Glutamatergic neuron (in vitro differentiated cells): Measurements from ENCODE around the gene BRWD1. TPM values are rescaled to one million over a fixed set of nuclear protein-coding genes. Genes with fewer than 3 reads are reported as not detected.
A peak's percentile ranks its signal among the peaks of the same experiment; 100 is the strongest.

Experiments
- DNase-seq: peaks from one replicate; pipeline ENCODE4 v3.0.0; 2022
- H3K27ac Mint-ChIP-seq: one replicate; pipeline ENCODE4 v1.8.0; 2020; ENCODE audit warnings: mild to moderate bottlenecking, mixed read lengths, inconsistent platforms; ENCODE audit not compliant: unreplicated experiment
- H3K27me3 Mint-ChIP-seq: one replicate; pipeline ENCODE4 v1.8.0; 2020; ENCODE audit warnings: mild to moderate bottlenecking, moderate library complexity, mixed read lengths, inconsistent platforms; ENCODE audit not compliant: unreplicated experiment
- H3K36me3 Mint-ChIP-seq: one replicate; pipeline ENCODE4 v1.8.0; 2020; ENCODE audit warnings: mild to moderate bottlenecking, mixed read lengths, inconsistent platforms; ENCODE audit not compliant: unreplicated experiment
- H3K4me1 Mint-ChIP-seq: one replicate; pipeline ENCODE4 v1.8.0; 2020; ENCODE audit warnings: mild to moderate bottlenecking, low read depth, mixed read lengths, inconsistent platforms; ENCODE audit not compliant: unreplicated experiment
- H3K4me3 Mint-ChIP-seq: one replicate; pipeline ENCODE4 v1.8.0; 2020; ENCODE audit warnings: mild to moderate bottlenecking, mixed read lengths, inconsistent platforms; ENCODE audit not compliant: unreplicated experiment
- H3K9me3 Mint-ChIP-seq: one replicate; pipeline ENCODE4 v1.8.0; 2020; ENCODE audit warnings: mild to moderate bottlenecking, moderate library complexity, mixed read lengths, inconsistent platforms; ENCODE audit not compliant: unreplicated experiment
- long read RNA-seq: library from polyadenylated mRNA; unstranded; transcript quantifications from one replicate; pipeline ENCODE4 v2.0.0, GENCODE V29; 2020; ENCODE audit not compliant: unreplicated experiment
- total RNA-seq: library from RNA; stranded (reverse); fragmentation: NEBNext Ultra II Directional; extraction: Animal tissue kit (Norgen Biotek cat#: 25700); gene quantifications from one replicate; pipeline ENCODE4 v1.2.1, GENCODE V29; 2021; ENCODE audit not compliant: unreplicated experiment
- TF ChIP-seq, protein P1 (sequence below): fragments of 200-600 bp; sonication (generic); IDR thresholded peaks from one replicate; pipeline ENCODE4 v1.5.0; 2021; ENCODE audit not compliant: partially characterized antibody, unreplicated experiment

BRWD1 gene
- total RNA-seq: 64.6 TPM
- long read RNA-seq, transcript BRWD1-202 (5 exons, 2,495 nt): major isoform, 12 of 19 reads
- long read RNA-seq, partial matches to known transcripts: 5 of 19 reads
- long read RNA-seq, other reads (novel, unspliced or antisense): 2 of 19 reads

DNA sequence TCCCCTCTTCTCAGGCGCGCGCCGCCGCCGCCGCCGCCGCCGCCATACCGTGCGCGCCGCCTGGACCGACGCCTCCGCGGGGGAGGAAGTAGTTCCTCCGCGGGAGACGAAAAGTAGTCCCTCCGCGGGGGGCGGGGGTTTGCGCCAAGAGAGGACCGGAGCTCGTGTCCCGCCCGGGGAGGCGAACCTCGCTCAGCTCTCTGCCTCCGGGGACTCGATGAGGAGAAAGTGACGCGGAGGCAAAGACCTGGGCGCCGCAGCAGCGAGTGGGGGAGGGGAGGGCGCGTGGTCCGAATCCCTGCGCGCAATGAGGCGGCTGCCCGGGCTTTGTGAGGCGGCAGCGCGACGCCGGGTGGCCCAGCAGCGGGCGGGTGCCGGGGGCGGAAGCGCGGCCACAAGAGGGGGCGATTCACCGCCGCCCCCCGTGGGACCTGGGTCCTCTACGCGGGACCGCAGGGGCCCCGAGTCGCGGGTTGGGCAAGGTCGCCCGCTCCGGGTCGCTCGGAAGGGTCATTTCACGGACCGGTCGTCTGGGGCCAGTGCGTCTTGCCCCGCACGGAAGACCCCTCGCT lies at the start of gene BRWD1:
Gene BRWD1, minus strand, starts transcription at position 62 of the 572 bp plus-strand sequence. CDS start 141 bp downstream, outside the sequence.
- TF ChIP-seq, protein P1, sequence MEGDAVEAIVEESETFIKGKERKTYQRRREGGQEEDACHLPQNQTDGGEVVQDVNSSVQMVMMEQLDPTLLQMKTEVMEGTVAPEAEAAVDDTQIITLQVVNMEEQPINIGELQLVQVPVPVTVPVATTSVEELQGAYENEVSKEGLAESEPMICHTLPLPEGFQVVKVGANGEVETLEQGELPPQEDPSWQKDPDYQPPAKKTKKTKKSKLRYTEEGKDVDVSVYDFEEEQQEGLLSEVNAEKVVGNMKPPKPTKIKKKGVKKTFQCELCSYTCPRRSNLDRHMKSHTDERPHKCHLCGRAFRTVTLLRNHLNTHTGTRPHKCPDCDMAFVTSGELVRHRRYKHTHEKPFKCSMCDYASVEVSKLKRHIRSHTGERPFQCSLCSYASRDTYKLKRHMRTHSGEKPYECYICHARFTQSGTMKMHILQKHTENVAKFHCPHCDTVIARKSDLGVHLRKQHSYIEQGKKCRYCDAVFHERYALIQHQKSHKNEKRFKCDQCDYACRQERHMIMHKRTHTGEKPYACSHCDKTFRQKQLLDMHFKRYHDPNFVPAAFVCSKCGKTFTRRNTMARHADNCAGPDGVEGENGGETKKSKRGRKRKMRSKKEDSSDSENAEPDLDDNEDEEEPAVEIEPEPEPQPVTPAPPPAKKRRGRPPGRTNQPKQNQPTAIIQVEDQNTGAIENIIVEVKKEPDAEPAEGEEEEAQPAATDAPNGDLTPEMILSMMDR: peak; percentile 32
- peaks cover 11% of the 10 kb centered on the region for H3K4me1 Mint-ChIP-seq
- no peaks in the 10 kb centered on the region for H3K36me3 Mint-ChIP-seq
- peak; percentile 89 for DNase-seq
- peaks cover 8% of the 10 kb centered on the region for H3K27me3 Mint-ChIP-seq
- H3K4me3 Mint-ChIP-seq: peak within 1 kb of the TSS; percentile 92
- H3K27ac Mint-ChIP-seq: peak within 1 kb of the TSS; percentile 95
- peaks cover 12% of the 10 kb centered on the region for H3K9me3 Mint-ChIP-seq

DNA sequence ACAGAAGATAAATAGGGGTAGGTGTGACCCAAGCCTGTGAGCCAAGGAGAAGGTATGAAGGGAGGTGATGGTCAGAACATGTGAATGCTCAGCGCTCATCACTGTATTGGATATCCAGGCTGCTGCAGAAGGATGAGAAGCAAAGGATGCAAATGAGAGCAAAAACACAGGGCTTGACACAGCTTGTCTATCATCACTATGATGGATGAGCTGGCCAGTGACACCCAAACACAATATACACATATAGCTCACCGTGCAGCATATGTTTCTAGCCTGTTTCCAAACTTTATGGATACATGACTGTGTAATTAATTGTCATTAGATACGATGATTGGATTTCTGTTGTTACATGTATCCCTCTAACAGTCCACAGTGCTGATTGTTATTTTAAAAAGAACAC lies 49.3 kb upstream of the BRWD1 start:
- peaks cover 2% of the 10 kb centered on the region for H3K4me1 Mint-ChIP-seq
- H3K27ac Mint-ChIP-seq: no peak overlapping the region
- no peaks in the 10 kb centered on the region for H3K36me3 Mint-ChIP-seq
- TF ChIP-seq, protein P1: no peak
- H3K4me3 Mint-ChIP-seq: no peak overlapping the region
- no peak for DNase-seq
- H3K27me3 Mint-ChIP-seq: peaks cover 1% of the 10 kb centered on the region
- H3K9me3 Mint-ChIP-seq: no peaks in the 10 kb centered on the region

DNA sequence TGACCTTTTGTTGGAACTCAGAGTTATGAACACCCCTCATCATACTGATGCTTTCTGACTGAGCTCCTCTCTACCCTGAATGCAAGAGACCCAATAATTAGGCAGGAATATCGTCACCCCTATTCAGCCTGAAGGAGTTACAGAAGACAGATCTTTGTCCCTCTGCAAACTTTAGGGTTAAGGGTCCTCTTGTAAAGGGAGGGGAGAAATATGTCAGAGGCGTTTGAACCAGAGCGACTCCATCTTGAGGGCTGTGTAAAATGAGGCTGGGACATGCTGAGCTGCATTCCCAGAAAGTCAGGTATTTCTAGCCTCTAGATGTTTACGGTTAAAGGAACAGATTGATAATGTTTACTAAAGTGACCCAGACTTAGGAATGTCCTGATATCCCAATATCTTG lies 46.0 kb upstream of the BRWD1 start:
- no peak for DNase-seq
- Mint-ChIP-seq H3K27ac (no peak overlapping the region), H3K27me3 (peaks cover 1% of the 10 kb centered on the region), H3K9me3 (peaks cover 3% of the 10 kb centered on the region), H3K4me3 (no peak overlapping the region), H3K36me3 (no peaks in the 10 kb centered on the region), H3K4me1 (peaks cover 2% of the 10 kb centered on the region)
- TF ChIP-seq, protein P1: no peak

DNA sequence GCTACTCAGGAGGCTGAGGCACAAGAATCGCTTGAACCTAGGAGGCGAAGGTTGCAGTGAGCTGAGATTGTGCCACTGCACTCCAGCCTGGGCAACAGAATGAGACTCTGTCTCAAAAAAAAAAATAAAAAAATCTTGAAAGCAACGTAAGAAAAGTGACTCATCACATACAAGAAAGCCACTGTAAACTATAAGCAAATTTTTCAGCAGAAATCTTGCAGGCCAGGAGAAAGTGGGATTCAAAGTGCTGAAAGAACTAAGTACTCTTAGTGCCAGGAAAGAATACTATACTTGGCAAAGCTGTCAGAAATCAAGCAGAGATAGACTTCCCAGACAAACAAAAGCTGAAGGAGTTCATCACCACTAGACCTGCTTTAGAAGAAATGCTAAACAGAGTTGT lies 39.9 kb upstream of the BRWD1 start:
- Mint-ChIP-seq H3K9me3 (peaks cover 3% of the 10 kb centered on the region), H3K4me1 (peaks cover 1% of the 10 kb centered on the region), H3K4me3 (no peak overlapping the region), H3K36me3 (no peaks in the 10 kb centered on the region), H3K27me3 (peaks cover 1% of the 10 kb centered on the region), H3K27ac (no peak overlapping the region)
- no peak for DNase-seq
- TF ChIP-seq, protein P1: no peak

DNA sequence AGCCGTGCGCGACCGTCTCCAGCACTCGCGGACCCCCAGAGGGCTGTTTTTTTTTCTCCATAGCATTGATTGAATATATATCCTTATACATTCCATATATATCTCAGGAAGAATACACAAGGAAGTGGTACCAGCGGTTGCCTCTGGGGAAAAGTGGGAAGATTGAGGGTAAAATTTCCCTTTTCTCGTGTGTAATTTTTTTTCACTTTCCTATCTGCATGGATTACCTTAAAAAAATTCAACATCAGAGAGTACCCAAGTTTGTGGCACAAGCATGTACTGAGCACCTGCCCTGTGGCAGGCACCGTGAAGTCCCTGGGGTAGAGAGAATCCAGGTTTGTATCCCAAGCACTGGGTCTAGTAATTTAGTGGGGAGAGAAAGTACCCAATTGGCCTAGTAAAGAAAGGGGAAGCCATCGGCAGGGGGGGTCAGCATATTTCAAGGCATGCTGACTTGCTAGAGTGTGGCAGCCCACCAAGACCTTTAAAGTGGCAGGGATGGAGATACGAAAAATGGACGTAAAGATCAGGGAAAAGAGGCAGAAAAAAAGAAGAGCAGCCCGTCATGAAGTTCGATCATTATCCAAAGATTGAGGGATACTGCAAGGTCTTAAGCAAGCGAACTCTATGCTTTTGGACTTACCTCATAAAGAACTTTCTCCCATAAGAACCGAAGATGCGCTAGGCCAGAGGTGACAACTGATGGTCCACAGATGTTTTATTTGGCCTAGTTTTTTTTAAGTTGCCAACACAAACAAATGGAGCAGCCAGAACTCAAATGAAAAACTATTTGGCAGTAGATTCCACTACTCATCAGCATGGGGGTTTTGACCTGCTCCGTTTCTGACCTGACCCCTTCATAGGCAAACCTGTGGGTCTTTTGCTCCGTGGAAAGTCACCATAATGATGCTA lies 36.9 kb upstream of the BRWD1 start:
- Mint-ChIP-seq H3K4me3 (peak overlapping the region; percentile 96), H3K4me1 (peaks cover 11% of the 10 kb centered on the region), H3K27me3 (peaks cover 1% of the 10 kb centered on the region), H3K9me3 (peaks cover 2% of the 10 kb centered on the region), H3K36me3 (no peaks in the 10 kb centered on the region), H3K27ac (peak overlapping the region; percentile 20)
- TF ChIP-seq, protein P1: no peak
- no peak for DNase-seq
